Measurements from ENCODE around the gene EMILIN1.

DNA sequence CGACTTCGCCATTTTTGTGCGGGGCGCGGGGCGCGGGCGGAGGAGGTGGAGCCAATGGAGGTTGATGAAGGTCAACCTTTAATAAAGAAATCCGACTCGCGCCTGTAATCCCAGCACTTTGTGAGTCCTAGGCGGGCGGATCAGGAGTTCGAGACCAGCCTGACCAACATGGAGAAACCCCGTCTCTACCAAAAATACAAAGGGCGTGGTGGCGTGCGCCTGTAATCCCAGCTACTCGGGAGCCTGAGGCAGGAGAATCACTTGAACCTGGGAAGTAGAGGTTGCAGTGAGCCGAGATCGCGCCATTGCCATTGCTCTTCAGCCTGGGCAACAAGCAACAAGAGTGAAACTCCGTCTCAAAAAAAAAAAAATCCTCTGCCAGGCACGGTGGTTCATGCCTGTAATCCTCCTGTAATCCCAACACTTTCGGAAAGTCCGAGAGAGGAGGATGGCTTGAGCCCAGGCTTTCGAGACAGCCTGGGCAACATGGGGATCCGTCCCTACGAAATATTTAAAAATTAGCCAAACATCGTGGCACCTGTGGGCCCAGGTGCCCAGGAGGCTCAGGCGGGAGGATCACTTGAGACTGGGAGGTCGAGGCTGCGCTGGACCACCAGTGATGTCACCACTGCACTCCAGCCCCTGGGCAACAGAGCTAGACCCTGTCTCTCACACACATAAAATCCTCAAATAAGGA lies 56.5 kb downstream of the EMILIN1 start:
- TF ChIP-seq POLR2A (IDR thresholded peaks at IDR 0.05): no peak
- TF ChIP-seq, protein P1, sequence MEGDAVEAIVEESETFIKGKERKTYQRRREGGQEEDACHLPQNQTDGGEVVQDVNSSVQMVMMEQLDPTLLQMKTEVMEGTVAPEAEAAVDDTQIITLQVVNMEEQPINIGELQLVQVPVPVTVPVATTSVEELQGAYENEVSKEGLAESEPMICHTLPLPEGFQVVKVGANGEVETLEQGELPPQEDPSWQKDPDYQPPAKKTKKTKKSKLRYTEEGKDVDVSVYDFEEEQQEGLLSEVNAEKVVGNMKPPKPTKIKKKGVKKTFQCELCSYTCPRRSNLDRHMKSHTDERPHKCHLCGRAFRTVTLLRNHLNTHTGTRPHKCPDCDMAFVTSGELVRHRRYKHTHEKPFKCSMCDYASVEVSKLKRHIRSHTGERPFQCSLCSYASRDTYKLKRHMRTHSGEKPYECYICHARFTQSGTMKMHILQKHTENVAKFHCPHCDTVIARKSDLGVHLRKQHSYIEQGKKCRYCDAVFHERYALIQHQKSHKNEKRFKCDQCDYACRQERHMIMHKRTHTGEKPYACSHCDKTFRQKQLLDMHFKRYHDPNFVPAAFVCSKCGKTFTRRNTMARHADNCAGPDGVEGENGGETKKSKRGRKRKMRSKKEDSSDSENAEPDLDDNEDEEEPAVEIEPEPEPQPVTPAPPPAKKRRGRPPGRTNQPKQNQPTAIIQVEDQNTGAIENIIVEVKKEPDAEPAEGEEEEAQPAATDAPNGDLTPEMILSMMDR (IDR thresholded peaks at IDR 0.05): no peak
- TF ChIP-seq POLR2AphosphoS5 (IDR thresholded peaks at IDR 0.05): peak in 1 of 3 donors; percentile 8

Data from breast epithelium (tissue), 3 donors.